IMR-90 (cell line): ENCODE data around the gene CLEC19A. TPM values are rescaled to one million over a fixed set of nuclear protein-coding genes. Genes with fewer than 3 reads are reported as not detected.

Experiments
- ATAC-seq: fragments of 200-7000 bp; cut with Tn5 transposase; 2 replicates; pipeline ENCODE4 v1.9.1; 2020; ENCODE audit warnings: low read depth, mild to moderate bottlenecking, moderate library complexity
- BruUV-seq: library from RNA; stranded (reverse); fragments of 400-500 nt; replicated peaks from 2 replicates; lab custom pipeline; 2021; lab: Mats Ljungman, UMichigan
- CTCF ChIA-PET: fragments of 300-600 bp; formaldehyde crosslinking; extraction: SDS; loops from one replicate; lab custom pipeline; 2021; ENCODE audit warnings: antibody characterized with exemption; lab: Yijun Ruan, JAX
- POLR2A ChIA-PET: fragments of 300-600 bp; sonication (Branson Sonifier 250); formaldehyde crosslinking; loops from one replicate; lab custom pipeline; 2022; ENCODE audit warnings: antibody characterized with exemption; ENCODE audit not compliant: unreplicated experiment; lab: Charles Lee
- DNase-seq: peaks from one replicate; pipeline ENCODE4 v3.0.0; 2013
- H2AFZ ChIP-seq: replicated peaks from 2 replicates; pipeline ENCODE3; 2013; ENCODE audit warnings: low read length, mild to moderate bottlenecking; ENCODE audit not compliant: poor library complexity
- H2AK5ac ChIP-seq: 2 replicates; pipeline ENCODE4 v1.6.1; 2013; ENCODE audit warnings: low read depth, low read length, inconsistent platforms
- H2AK9ac ChIP-seq: replicated peaks from 2 replicates; pipeline ENCODE3; 2013; ENCODE audit warnings: mild to moderate bottlenecking, low read depth, low read length, moderate library complexity; ENCODE audit not compliant: poor library complexity
- H2BK120ac ChIP-seq: 2 replicates; pipeline ENCODE4 v1.6.1; 2013; ENCODE audit warnings: low read depth, low read length, inconsistent platforms
- H2BK15ac ChIP-seq: 3 replicates; pipeline ENCODE4 v1.6.1; 2013; ENCODE audit warnings: low read depth, low read length, inconsistent platforms
- H2BK20ac ChIP-seq: 2 replicates; pipeline ENCODE4 v1.6.1; 2013; ENCODE audit warnings: low read depth, mild to moderate bottlenecking, inconsistent platforms, low read length, moderate library complexity
- H2BK5ac ChIP-seq: 2 replicates; pipeline ENCODE4 v1.6.1; 2013; ENCODE audit warnings: mild to moderate bottlenecking, low read depth, low read length, inconsistent platforms; ENCODE audit not compliant: poor library complexity, severe bottlenecking
- H3K14ac ChIP-seq: replicated peaks from 2 replicates; pipeline ENCODE4 v1.6.1; 2013; ENCODE audit warnings: low read depth, low read length, inconsistent platforms
- H3K18ac ChIP-seq: 2 replicates; pipeline ENCODE4 v1.6.1; 2013; ENCODE audit warnings: low read depth, low read length, control low read depth
- H3K23ac ChIP-seq: 2 replicates; pipeline ENCODE4 v1.6.1; 2013; ENCODE audit warnings: low read depth, low read length, inconsistent platforms
- H3K27ac ChIP-seq: 2 replicates; pipeline ENCODE4 v1.5.1; 2013; ENCODE audit warnings: mild to moderate bottlenecking, control low read depth, low read length; ENCODE audit not compliant: insufficient read depth
- H3K27me3 ChIP-seq: 2 replicates; pipeline ENCODE4 v1.6.1; 2013; ENCODE audit warnings: low read length; ENCODE audit not compliant: control insufficient read depth, insufficient read depth
- H3K36me3 ChIP-seq: 2 replicates; pipeline ENCODE4 v1.6.1; 2013; ENCODE audit warnings: low read length, mixed read lengths; ENCODE audit not compliant: control insufficient read depth, insufficient read depth
- H3K4ac ChIP-seq: 2 replicates; pipeline ENCODE4 v1.6.1; 2013; ENCODE audit warnings: low read depth, low read length, inconsistent platforms
- H3K4me1 ChIP-seq: 2 replicates; pipeline ENCODE4 v1.6.1; 2013; ENCODE audit warnings: low read length, mixed read lengths; ENCODE audit not compliant: control insufficient read depth, insufficient read depth
- H3K4me2 ChIP-seq: 2 replicates; pipeline ENCODE4 v1.6.1; 2013; ENCODE audit warnings: low read depth, mild to moderate bottlenecking, control low read depth, low read length, moderate library complexity
- H3K4me3 ChIP-seq: 2 replicates; pipeline ENCODE4 v1.5.1; 2013; ENCODE audit warnings: low read depth, mild to moderate bottlenecking, control low read depth, low read length, moderate library complexity; ENCODE audit not compliant: insufficient read depth
- H3K56ac ChIP-seq: 2 replicates; pipeline ENCODE4 v1.6.1; 2013; ENCODE audit warnings: low read length, inconsistent platforms; ENCODE audit not compliant: insufficient read depth; ENCODE audit errors: extremely low read depth
- H3K79me1 ChIP-seq, 2 experiments: 2 replicates each; pipeline ENCODE4 v1.6.1; 2013; ENCODE audit warnings: low read length in 2 of 2, inconsistent platforms in 1 of 2, low read depth in 1 of 2
- H3K9ac ChIP-seq: 2 replicates; pipeline ENCODE4 v1.6.1; 2013; ENCODE audit warnings: low read depth, low read length, control low read depth
- H3K9me1 ChIP-seq: 2 replicates; pipeline ENCODE4 v1.6.1; 2013; ENCODE audit warnings: low read length, inconsistent platforms; ENCODE audit not compliant: insufficient read depth
- H3K9me3 ChIP-seq: 2 replicates; pipeline ENCODE4 v1.6.1; 2013; ENCODE audit warnings: low read length; ENCODE audit not compliant: control insufficient read depth, insufficient read depth
- H4K20me1 ChIP-seq: 2 replicates; pipeline ENCODE4 v1.6.1; 2013; ENCODE audit warnings: low read length, inconsistent platforms; ENCODE audit not compliant: insufficient read depth
- H4K5ac ChIP-seq: 2 replicates; pipeline ENCODE4 v1.6.1; 2013; ENCODE audit warnings: mild to moderate bottlenecking, low read depth, low read length, control low read depth
- H4K8ac ChIP-seq, 2 experiments: 2 replicates each; pipeline ENCODE4 v1.6.1; 2013; ENCODE audit warnings: low read depth in 2 of 2, low read length in 2 of 2, control low read depth in 1 of 2, inconsistent platforms in 1 of 2
- H4K91ac ChIP-seq: 2 replicates; pipeline ENCODE4 v1.6.1; 2013; ENCODE audit warnings: low read depth, low read length, inconsistent platforms; ENCODE audit not compliant: insufficient read depth
- BHLHE40 ChIP-seq: fragments of 150-350 bp; IDR thresholded peaks from 2 replicates; pipeline ENCODE4 v1.6.1; 2016; ENCODE audit warnings: mild to moderate bottlenecking, low read depth, low read length
- CEBPB ChIP-seq: IDR thresholded peaks from 2 replicates; pipeline ENCODE4 v1.6.1; 2012; ENCODE audit warnings: low read depth, low read length, improper control_type of control experiment
- CHD1 ChIP-seq: IDR thresholded peaks from 2 replicates; pipeline ENCODE4 v1.6.1; 2012; ENCODE audit warnings: low read depth, low read length, improper control_type of control experiment
- MAFK ChIP-seq: IDR thresholded peaks from 2 replicates; pipeline ENCODE4 v1.6.1; 2012; ENCODE audit warnings: low read depth, low read length, improper control_type of control experiment
- NFE2L2 ChIP-seq: fragments of 150-350 bp; IDR thresholded peaks from 2 replicates; pipeline ENCODE4 v1.6.1; 2016; ENCODE audit warnings: low read depth, mild to moderate bottlenecking, low read length
- POLR2A ChIP-seq: IDR thresholded peaks from 2 replicates; pipeline ENCODE4 v1.6.1; 2012; ENCODE audit warnings: mild to moderate bottlenecking, low read depth, low read length
- RCOR1 ChIP-seq: IDR thresholded peaks from 2 replicates; pipeline ENCODE4 v1.6.1; 2012; ENCODE audit warnings: mild to moderate bottlenecking, low read length, improper control_type of control experiment; ENCODE audit not compliant: insufficient replicate concordance
- SMC3 ChIP-seq: fragments of 150-350 bp; IDR thresholded peaks from 2 replicates; pipeline ENCODE4 v1.6.1; 2016; ENCODE audit warnings: low read depth, mild to moderate bottlenecking, antibody characterized with exemption, low read length, moderate library complexity
- WGBS, 2 experiments: methylation state at CpG; one replicate each; pipeline versions ENCODE4 v1.1.5 to v1.1.7; 2013; ENCODE audit warnings: missing lambda C conversion rate in 2 of 2; ENCODE audit not compliant: insufficient read length in 1 of 2; ENCODE audit errors: extremely low coverage in 2 of 2; 5-methylcytosine and 5-hydroxymethylcytosine counted together
- dilution Hi-C: fragments of 300-500 bp; cut with HindIII; formaldehyde crosslinking; loops from one replicate; pipeline ENCODE4 v1.14.3; 2018; ENCODE audit warnings: low sequenced_read_pairs; ENCODE audit not compliant: unreplicated experiment
- in situ Hi-C: fragments of 300-500 bp; cut with MboI; formaldehyde crosslinking; loops from 3 replicates; pipeline ENCODE4 v1.14.3; 2019; ENCODE audit warnings: low sequenced_read_pairs, inconsistent platforms, mixed read lengths
- intact Hi-C: fragments of 100-400 bp; cut with micrococcal nuclease; formaldehyde crosslinking; loops from 2 replicates; pipeline ENCODE4 v1.10.0; 2022
- polyA plus RNA-seq, 3 experiments: library from polyadenylated mRNA; depleted of rRNA; stranded (reverse); fragments of >200 nt; gene quantifications; 2 replicates each; pipeline ENCODE4 v1.2.3, GENCODE V29; 2012; ENCODE audit warnings: low replicate concordance in 1 of 3
- total RNA-seq: library from RNA; depleted of rRNA; stranded (reverse); fragments of >200 nt; gene quantifications from 2 replicates; pipeline ENCODE4 v1.2.3, GENCODE V29; 2012

Gene CLEC19A
- total and polyA plus RNA-seq, 2 of the 4 experiments (the other 2 are of a cell fraction), result not detected

DNA sequence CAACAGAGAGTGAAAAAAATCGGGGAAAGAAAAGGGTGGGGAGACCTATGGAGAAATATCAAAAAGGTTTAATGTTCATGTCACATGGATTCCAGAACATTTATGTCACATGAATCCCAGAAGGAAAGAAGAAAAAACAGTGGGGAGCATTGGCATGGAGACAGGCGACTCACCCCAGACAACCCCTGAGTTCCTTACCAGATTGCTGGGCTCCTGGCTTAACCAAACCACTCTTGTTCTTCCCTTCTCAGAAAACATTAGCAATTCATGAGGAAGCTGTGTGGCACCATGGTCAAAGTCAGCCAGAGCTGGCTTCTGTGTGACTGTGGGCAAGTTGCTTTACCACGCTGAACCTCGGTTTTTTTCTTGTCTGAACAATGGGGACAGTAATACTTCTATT, 49.6 kb upstream of the CLEC19A start:
- H4K20me1 ChIP-seq, result no peaks in the 10 kb centered on the region
- no peak overlapping the region for H3K56ac ChIP-seq
- no peak overlapping the region for H3K14ac ChIP-seq
- no peak overlapping the region for H3K4ac ChIP-seq
- H2BK15ac ChIP-seq, result no peak overlapping the region
- no peak overlapping the region for H3K4me2 ChIP-seq
- no peak overlapping the region for H3K18ac ChIP-seq
- TF ChIP-seq CEBPB (no peak), POLR2A (no peak), CHD1 (no peak), NFE2L2 (no peak), MAFK (no peak), RCOR1 (no peak), BHLHE40 (no peak), SMC3 (no peak)
- H2AK9ac ChIP-seq, result no peak overlapping the region
- in situ Hi-C loops, result no loop called here
- H3K36me3 ChIP-seq, result no peaks in the 10 kb centered on the region
- H3K23ac ChIP-seq, result no peak overlapping the region
- dilution Hi-C loops, result no loop called here
- no peaks in the 10 kb centered on the region for H3K9me1 ChIP-seq
- H2BK20ac ChIP-seq, result no peak overlapping the region
- no peaks in the 10 kb centered on the region for H3K27me3 ChIP-seq
- peaks cover 6% of the 10 kb centered on the region; the same call in 1 of the 2 replicates for H3K9me3 ChIP-seq
- BruUV-seq, result no TSS peak
- H2AFZ ChIP-seq, result no peak overlapping the region
- DNase-seq (no peak), ATAC-seq (no peak)
- WGBS, 2 experiments, result 25% methylated on average over 1 of the region's 4 CpGs; no CpG with 5 or more reads in 1 of the 2 experiments
- no peak overlapping the region for H3K9ac ChIP-seq
- no peak overlapping the region for H4K91ac ChIP-seq
- no peak overlapping the region for H2BK5ac ChIP-seq
- ChIA-PET POLR2A (no interaction called here), CTCF (no interaction called here)
- no peak overlapping the region for H2AK5ac ChIP-seq
- H3K4me1 ChIP-seq, result no peaks in the 10 kb centered on the region
- H4K5ac ChIP-seq, result no peak overlapping the region
- H3K4me3 ChIP-seq, result no peak overlapping the region
- no peak overlapping the region for H2BK120ac ChIP-seq
- intact Hi-C loops, result no loop called here
- no peak overlapping the region for H4K8ac ChIP-seq
- no peak overlapping the region for H3K27ac ChIP-seq
- no peaks in the 10 kb centered on the region for H3K79me1 ChIP-seq
